Activated naive CD4-positive, alpha-beta T cell treated with anti-CD3 and anti-CD28 coated beads, Interleukin-2, amount 50 U/mL, for 16 hours (primary cell): ENCODE measurements around the gene TIMM17B.

Source experiments
- DNase-seq: peaks from one replicate; pipeline ENCODE4 v3.0.0-alpha.2; 2020

TIMM17B gene

DNA sequence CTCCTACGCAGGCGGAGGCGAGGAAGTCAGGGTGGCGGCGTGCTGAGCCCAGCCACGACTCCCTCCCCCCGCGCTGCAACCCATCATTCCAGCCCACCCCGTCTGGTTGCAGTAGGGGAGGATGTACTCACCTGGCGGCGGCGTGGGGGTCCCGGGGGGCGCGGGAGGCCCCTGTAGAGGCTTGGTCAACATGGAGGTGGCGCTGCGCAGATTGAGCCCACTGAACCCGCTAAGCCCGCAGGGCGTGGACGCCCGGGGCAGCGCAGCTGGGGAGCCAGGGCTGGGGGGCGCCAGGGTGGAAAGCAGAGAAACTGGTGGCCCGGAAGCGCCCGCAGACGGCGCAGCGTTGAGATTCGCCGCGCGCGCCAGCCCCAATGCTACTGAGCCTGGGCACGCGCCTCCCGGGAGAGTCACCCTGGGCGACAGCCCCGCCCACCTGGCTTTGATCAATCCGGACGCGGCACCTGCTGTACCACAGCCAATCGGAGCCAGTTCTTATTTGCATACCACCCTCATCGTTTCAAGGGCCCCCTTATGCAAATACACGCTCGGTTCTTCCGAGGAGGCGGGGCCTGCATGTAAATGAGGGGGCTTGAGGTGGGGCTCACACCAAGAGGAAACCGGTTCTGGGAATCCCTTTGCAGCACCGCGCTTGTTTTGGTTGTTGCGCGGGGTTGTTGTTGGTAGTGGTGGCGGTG is 21.2 kb upstream of the TIMM17B start, which contains the start of gene PIM2:
Gene PIM2, minus strand, starts transcription at position 382 of the 698 bp plus-strand sequence. Its CDS starts 190 bp downstream, at position 192.
- peak; percentile 91 for DNase-seq

DNA sequence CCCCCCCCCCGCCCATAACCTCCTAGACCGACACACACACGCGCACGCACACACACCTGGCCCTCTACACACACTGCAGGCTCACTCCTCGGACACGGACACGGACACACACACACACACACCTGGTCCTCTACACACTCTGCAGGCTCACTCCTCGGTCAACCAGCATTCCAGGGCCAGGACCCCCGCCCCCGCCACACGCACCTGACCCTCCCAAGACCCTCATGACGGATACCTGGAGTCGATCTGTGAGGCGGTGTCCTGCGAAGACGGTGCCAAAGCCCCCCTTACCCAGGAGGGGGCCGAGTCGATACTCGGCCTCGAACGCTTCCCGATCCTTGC is 20.7 kb upstream of the TIMM17B start:
- DNase-seq, result no peak

DNA sequence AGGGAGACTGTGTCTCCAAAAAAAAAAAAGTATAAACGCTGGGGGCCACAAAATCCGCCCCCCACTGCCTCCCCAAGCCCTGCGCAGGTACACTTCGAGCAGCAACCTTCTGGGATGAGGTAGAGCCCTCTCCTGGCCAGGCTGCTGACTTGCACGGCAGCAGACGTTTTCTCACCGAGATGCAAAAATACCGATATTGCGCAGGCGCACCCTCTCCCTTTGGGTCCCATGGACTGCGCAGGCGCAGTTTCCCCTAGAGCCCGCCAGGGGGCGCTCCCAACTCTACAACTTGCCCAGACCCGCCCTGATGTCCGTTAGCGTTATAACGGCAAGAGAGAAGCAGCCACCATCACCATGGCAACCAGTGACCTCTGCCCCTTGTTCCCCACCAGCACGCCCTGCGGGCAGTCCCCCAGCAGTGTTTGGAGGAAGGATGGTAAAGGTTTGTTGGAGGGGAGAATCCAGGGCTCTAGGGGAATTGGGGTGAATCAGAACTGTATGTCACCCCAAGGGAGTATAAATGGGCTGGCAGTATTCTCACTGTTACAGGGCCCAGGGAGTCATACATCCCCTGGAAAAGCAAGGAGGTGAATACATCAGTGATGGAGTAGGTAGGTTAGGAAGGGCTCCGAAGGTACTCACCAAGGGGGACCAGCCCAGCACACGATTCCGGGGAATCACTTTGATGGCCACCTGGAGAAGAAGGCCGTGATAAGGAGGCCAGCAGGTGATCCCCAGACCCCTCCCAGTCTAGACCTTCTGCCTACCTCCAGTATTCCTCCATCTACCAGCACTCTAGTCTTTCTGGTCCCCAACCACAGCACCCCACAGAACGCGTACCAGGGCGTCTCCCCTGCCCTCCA is 19.8 kb upstream of the TIMM17B start:
- peak; percentile 84 for DNase-seq

- no peak for DNase-seq
Observed at GRCh38 chrX:48914593-48915493, 17.3 kb upstream of the TIMM17B start.

DNA sequence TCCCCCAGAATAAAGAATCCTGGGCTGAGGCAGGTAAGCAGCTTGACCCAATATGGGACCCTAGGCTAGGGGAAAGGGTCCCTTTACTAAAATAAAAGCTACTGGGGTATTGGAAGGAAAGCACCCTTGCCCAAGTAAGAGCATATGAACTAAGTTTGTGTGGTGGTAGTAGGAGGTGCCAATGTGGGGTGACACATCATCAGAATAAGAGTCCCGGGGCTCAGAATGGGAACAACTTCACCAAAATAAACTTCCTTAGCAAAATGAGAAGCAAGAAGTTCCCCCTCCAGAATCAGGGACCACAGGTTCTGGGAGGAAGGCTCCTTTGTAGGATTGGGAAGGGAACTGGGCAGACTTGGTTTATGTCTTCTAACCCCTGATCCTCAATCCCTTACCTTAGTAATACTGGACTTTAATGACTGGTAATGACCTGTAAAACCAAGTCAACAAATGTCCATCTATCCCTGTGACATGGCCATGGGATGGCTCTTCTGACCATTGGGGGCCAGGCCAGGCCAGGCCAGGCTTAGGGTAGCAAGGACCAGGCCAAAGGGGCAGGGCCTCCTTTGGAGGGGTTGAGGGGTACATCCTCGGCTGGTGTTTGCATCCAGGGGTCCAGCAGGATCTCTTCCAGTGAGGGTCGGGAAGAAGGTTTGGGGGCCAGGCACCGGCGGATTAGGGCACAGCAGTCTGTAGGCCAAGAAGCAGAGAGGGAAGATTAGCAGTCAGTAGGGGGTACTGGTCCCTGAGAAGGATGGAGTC is 16.2 kb upstream of the TIMM17B start:
- no peak for DNase-seq

- peak; percentile 86 for DNase-seq
Observed at GRCh38 chrX:48911412-48912182, 14.0 kb upstream of the TIMM17B start, which contains the start of gene SLC35A2. Gene SLC35A2 (minus strand): TSS chrX:48911646. CDS start chrX:48911636, 10 bp downstream.

- no peak for DNase-seq
Observed at GRCh38 chrX:48910926-48911411, 13.4 kb upstream of the TIMM17B start.

- DNase-seq, result no peak
Observed at GRCh38 chrX:48909703-48910294, 12.2 kb upstream of the TIMM17B start.

- DNase-seq, result no peak
Observed at GRCh38 chrX:48908600-48908999, 11.0 kb upstream of the TIMM17B start.

- no peak for DNase-seq
Observed at GRCh38 chrX:48905090-48905790, 7.7 kb upstream of the TIMM17B start.

GRCh38 chrX:48904626-48905025 is 7.1 kb upstream of the TIMM17B start:
- DNase-seq, result no peak

- no peak for DNase-seq
Observed at GRCh38 chrX:48904180-48904579, 6.6 kb upstream of the TIMM17B start.

DNA sequence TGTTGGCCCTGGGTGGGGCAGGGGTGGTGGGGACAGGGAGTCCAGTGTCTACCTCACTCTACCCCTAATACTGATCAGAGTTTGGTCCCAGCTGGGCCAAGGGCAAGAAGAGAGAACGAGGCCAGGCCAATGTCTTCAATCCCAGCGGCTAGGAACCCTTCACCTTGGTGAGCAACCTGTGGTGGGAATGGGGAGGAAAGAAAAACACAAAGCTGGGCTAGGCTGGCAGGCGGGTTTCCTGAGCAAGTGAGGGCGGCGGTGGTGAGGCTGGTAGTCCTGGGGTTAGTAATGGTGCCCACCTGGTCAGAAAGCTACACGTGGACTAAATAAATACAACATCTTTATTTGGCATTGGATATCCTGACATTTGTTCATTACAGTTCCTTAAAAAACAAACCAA is 5.7 kb upstream of the TIMM17B start:
- no peak for DNase-seq

- DNase-seq, result no peak
Observed at GRCh38 chrX:48902776-48903175, 5.2 kb upstream of the TIMM17B start.

GRCh38 chrX:48902135-48902534 is 4.6 kb upstream of the TIMM17B start:
- no peak for DNase-seq

DNA sequence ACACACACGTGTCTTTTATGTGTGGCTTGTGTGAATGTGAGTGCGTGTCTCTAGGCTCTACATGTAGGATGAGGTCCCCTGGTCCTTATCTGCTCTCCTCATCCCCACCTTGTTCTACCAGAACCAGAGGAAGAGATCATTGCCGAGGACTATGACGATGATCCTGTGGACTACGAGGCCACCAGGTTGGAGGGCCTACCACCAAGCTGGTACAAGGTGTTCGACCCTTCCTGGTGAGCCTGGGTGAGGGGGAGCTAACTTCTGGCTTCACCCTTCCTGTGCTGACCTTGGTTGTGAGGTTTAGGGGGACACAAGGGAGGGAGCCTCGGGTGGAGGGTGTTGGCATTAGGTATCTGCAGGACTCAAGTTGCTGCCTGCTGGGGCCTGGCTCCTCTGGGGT is 3.5 kb upstream of the TIMM17B start:
- DNase-seq, result no peak

GRCh38 chrX:48899078-48899410 is 1.5 kb upstream of the TIMM17B start:
- no peak for DNase-seq

DNA sequence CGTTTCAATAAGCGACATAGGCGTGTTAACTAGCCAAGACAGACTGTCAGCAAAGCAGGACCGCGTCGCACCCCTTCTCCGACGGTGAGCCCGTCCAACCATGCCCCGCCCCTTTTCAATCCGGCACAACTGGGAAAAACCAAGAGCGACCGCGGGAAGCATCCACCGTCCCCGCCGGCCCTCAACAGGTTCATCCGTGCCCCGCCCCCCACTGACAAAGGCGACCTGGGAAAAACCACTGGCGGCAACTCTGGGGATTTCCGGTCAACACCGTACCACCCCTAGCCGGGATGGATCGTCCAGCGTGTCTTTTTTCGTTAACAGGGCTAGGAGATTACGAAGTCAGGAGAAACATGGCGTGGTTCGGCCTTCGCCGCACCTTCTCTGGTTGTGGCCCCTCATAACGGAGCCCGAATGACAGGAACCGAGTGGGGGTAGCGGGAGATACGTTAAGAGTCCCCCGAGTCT is 377 bp downstream of the TIMM17B start:
- peak; percentile 62 for DNase-seq

- no peak for DNase-seq
Observed at GRCh38 chrX:48896611-48897011, 957 bp downstream of the TIMM17B start.

GRCh38 chrX:48894891-48895290 is 2.7 kb downstream of the TIMM17B start:
- DNase-seq, result no peak
